ENCODE measurements around the gene UNC5B.
A peak's percentile ranks its signal among the peaks of the same experiment; 100 is the strongest.

Gene UNC5B

GRCh38 chr10:71223347-71224058 is 11.1 kb downstream of the UNC5B start:
- DNase-seq: no peak

- DNase-seq: peak in 1 of 2 experiments; percentile 73
Observed at GRCh38 chr10:71225291-71226058, 13.1 kb downstream of the UNC5B start.

- DNase-seq: no peak
Observed at GRCh38 chr10:71228875-71229675, 16.7 kb downstream of the UNC5B start.

GRCh38 chr10:71229726-71230655 is 17.6 kb downstream of the UNC5B start:
- no peak for DNase-seq

- DNase-seq: no peak
Observed at GRCh38 chr10:71230656-71231025, 18.3 kb downstream of the UNC5B start.

GRCh38 chr10:71231206-71231605 is 18.8 kb downstream of the UNC5B start:
- DNase-seq: no peak

GRCh38 chr10:71232089-71232998 is 20.0 kb downstream of the UNC5B start:
- peak; percentile 41 to 90 for DNase-seq

GRCh38 chr10:71233482-71233892 is 21.1 kb downstream of the UNC5B start:
- no peak for DNase-seq

- no peak for DNase-seq
Observed at GRCh38 chr10:71234004-71234894, 21.9 kb downstream of the UNC5B start.

GRCh38 chr10:71234970-71235685 is 22.8 kb downstream of the UNC5B start:
- no peak for DNase-seq

GRCh38 chr10:71235808-71236207 is 23.4 kb downstream of the UNC5B start:
- DNase-seq: no peak

- no peak for DNase-seq
Observed at GRCh38 chr10:71236286-71236685, 23.9 kb downstream of the UNC5B start.

- DNase-seq: no peak
Observed at GRCh38 chr10:71236822-71237682, 24.7 kb downstream of the UNC5B start.

- no peak for DNase-seq
Observed at GRCh38 chr10:71237843-71238623, 25.7 kb downstream of the UNC5B start.

GRCh38 chr10:71238626-71239025 is 26.3 kb downstream of the UNC5B start:
- no peak for DNase-seq

- no peak for DNase-seq
Observed at GRCh38 chr10:71239131-71239915, 27.0 kb downstream of the UNC5B start.
